Measurements from ENCODE around the gene FURIN.
"Not testable (repeated sequence)": the region's sequence is repeated elsewhere in the genome, so short reads cannot be mapped to it uniquely, and the experiment has no call there.

Gene FURIN

DNA sequence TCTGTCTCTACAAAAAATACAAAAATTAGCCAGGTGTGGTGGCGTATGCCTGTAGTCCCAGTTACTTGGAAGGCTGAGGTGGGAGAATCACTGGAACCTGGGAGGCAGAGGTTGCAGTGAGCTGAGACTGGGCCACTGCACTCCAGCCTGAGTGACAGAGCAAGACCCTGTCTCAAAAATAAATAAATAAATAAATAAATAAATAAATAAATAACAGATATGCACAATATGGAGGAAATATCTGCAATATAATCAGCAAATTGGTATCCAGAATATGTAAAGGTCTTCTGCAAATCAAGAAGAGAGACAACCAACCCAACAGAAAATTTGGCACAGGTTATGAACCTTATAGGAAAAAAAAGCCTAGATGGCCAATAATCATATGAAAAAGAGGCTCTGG, 19.0 kb upstream of the FURIN start:
- H3K27ac ChIP-seq (ENCODE audit: low read length); H3K4me1 ChIP-seq (ENCODE audit: control insufficient read depth, low read depth, low read length); H3K36me3 ChIP-seq (ENCODE audit: control insufficient read depth, low read depth, low read length); H3K9ac ChIP-seq (ENCODE audit: low read length); H3K9me3 ChIP-seq (ENCODE audit: control insufficient read depth, low read depth, low read length); H3K27me3 ChIP-seq (ENCODE audit: control insufficient read depth, insufficient read depth, low read length); H3K4me3 ChIP-seq (ENCODE audit: low read length): not testable (repeated sequence)

GRCh38 chr15:90851114-90851513, 17.3 kb upstream of the FURIN start:
- H3K27me3 ChIP-seq (ENCODE audit: control insufficient read depth, insufficient read depth, low read length), result no peaks in the 10 kb centered on the region
- H3K4me1 ChIP-seq (ENCODE audit: control insufficient read depth, low read depth, low read length), result no peaks in the 10 kb centered on the region
- no peak overlapping the region for H3K27ac ChIP-seq (ENCODE audit: low read length)
- no peak overlapping the region for H3K9ac ChIP-seq (ENCODE audit: low read length)
- no peak overlapping the region for H3K4me3 ChIP-seq (ENCODE audit: low read length)
- H3K9me3 ChIP-seq (ENCODE audit: control insufficient read depth, low read depth, low read length), result no peaks in the 10 kb centered on the region
- no peaks in the 10 kb centered on the region for H3K36me3 ChIP-seq (ENCODE audit: control insufficient read depth, low read depth, low read length)

DNA sequence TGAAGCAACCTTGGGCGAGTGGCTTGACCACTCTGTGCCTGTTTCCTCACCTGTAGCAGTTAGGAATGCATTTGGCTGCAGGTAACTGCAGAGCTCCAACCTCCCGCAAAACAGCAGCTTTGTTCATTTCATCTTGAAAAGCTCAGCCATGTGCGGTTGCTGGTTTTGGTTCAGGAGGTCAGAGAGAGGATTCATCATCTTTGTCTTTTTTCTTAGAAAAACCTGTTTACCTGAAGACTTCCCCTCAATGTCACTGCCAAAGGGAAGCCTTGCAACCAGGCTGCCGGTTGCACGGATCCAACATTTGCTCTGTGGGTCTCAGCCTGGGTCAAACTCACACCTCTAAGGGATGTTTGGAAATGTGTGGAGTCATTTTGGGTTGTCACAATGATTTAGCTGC, 16.4 kb upstream of the FURIN start:
- no peaks in the 10 kb centered on the region for H3K9me3 ChIP-seq (ENCODE audit: control insufficient read depth, low read depth, low read length)
- H3K4me3 ChIP-seq (ENCODE audit: low read length), result no peak overlapping the region

DNA sequence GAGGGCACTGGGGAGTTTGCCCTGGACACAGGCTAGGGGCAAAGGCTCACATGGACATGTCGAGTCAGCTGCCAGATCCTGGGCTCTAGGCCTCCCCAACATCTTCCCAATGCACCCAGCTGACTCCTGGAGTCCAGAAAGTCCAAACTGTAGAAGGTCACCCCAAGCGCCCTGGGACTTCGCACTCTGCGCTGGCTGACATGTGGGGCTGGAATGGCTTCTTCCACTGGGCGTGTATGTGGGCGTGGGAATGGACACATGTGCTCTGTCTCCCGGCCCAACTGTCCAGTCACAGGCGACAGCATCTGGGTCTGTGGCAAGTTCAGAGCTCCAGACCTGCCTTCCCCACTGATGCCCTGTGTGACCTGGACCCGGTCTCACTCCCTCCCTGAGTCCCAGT, 13.2 kb upstream of the FURIN start:
- Histone ChIP-seq H3K27ac (ENCODE audit: low read length) (no peak overlapping the region), H3K27me3 (ENCODE audit: control insufficient read depth, insufficient read depth, low read length) (no peaks in the 10 kb centered on the region), H3K36me3 (ENCODE audit: control insufficient read depth, low read depth, low read length) (no peaks in the 10 kb centered on the region), H3K4me3 (ENCODE audit: low read length) (no peak overlapping the region), H3K9ac (ENCODE audit: low read length) (no peak overlapping the region), H3K4me1 (ENCODE audit: control insufficient read depth, low read depth, low read length) (peaks cover 7% of the 10 kb centered on the region), H3K9me3 (ENCODE audit: control insufficient read depth, low read depth, low read length) (no peaks in the 10 kb centered on the region)

More for the DNA sequence above, 16.4 kb upstream of the FURIN start:
- H3K4me1 ChIP-seq (ENCODE audit: control insufficient read depth, low read depth, low read length), result no peaks in the 10 kb centered on the region
- no peak overlapping the region for H3K27ac ChIP-seq (ENCODE audit: low read length)
- no peaks in the 10 kb centered on the region for H3K36me3 ChIP-seq (ENCODE audit: control insufficient read depth, low read depth, low read length)
- no peaks in the 10 kb centered on the region for H3K27me3 ChIP-seq (ENCODE audit: control insufficient read depth, insufficient read depth, low read length)
- H3K9ac ChIP-seq (ENCODE audit: low read length), result no peak overlapping the region

DNA sequence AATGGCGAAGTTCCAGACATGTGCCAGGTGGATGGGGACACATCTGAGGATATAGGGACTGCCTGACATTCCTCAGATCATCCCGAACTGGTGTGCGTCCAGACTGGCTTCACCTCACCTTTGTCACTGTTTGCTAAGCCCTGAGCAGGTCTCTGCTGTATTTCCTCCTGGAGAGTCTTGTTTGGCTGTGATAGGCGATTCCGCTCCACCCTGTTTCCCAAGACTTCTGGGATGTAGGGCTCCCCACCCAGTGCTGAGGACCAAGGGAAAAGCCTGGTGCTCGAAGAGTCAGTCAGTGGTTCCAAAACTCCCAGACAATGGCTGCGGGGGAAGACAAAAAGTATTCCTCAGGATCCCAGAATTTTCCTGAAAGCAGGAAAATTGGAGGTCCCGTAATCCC, 11.1 kb upstream of the FURIN start:
- Histone ChIP-seq H3K27me3 (ENCODE audit: control insufficient read depth, insufficient read depth, low read length) (no peaks in the 10 kb centered on the region), H3K4me1 (ENCODE audit: control insufficient read depth, low read depth, low read length) (peaks cover 7% of the 10 kb centered on the region), H3K36me3 (ENCODE audit: control insufficient read depth, low read depth, low read length) (no peaks in the 10 kb centered on the region), H3K4me3 (ENCODE audit: low read length) (no peak overlapping the region), H3K27ac (ENCODE audit: low read length) (no peak overlapping the region), H3K9ac (ENCODE audit: low read length) (no peak overlapping the region), H3K9me3 (ENCODE audit: control insufficient read depth, low read depth, low read length) (no peaks in the 10 kb centered on the region)

DNA sequence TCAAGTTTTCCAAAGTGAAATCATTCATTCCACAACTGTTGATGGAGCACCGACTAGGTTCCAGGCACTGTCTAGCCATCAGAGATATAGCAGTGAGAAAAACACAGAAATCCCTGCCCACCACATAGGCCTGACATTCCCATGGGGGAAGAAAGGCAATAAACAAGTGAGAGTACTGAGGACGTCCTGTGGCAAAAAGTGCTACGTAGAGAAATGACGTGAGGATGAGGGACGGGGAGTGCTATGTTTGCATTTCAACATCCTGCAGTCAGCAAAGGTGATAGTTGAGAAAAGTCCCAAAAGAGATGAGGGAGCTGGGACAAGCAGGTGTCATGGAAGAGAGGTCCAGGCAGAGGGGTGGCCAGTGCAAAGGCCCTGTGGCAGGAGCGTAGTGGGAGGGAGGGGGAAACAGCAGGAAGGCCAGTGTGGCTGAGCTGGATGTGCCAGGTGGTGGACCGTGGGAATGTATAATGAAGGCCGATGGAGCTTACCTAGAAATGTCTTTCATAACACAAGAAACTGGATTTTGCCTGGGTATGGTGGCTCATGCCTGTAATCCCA, 10.4 kb upstream of the FURIN start:
- no peaks in the 10 kb centered on the region for H3K36me3 ChIP-seq (ENCODE audit: control insufficient read depth, low read depth, low read length)
- no peaks in the 10 kb centered on the region for H3K9me3 ChIP-seq (ENCODE audit: control insufficient read depth, low read depth, low read length)
- no peaks in the 10 kb centered on the region for H3K27me3 ChIP-seq (ENCODE audit: control insufficient read depth, insufficient read depth, low read length)
- H3K4me3 ChIP-seq (ENCODE audit: low read length), result no peak overlapping the region
- H3K4me1 ChIP-seq (ENCODE audit: control insufficient read depth, low read depth, low read length), result peaks cover 7% of the 10 kb centered on the region
- no peak overlapping the region for H3K27ac ChIP-seq (ENCODE audit: low read length)
- no peak overlapping the region for H3K9ac ChIP-seq (ENCODE audit: low read length)

GRCh38 chr15:90859234-90860131, 8.9 kb upstream of the FURIN start:
- Histone ChIP-seq H3K27me3 (ENCODE audit: control insufficient read depth, insufficient read depth, low read length) (no peaks in the 10 kb centered on the region), H3K4me3 (ENCODE audit: low read length) (no peak overlapping the region), H3K4me1 (ENCODE audit: control insufficient read depth, low read depth, low read length) (peaks cover 7% of the 10 kb centered on the region), H3K27ac (ENCODE audit: low read length) (no peak overlapping the region), H3K9ac (ENCODE audit: low read length) (no peak overlapping the region), H3K9me3 (ENCODE audit: control insufficient read depth, low read depth, low read length) (no peaks in the 10 kb centered on the region), H3K36me3 (ENCODE audit: control insufficient read depth, low read depth, low read length) (no peaks in the 10 kb centered on the region)

- Histone ChIP-seq H3K27me3 (ENCODE audit: control insufficient read depth, insufficient read depth, low read length) (no peaks in the 10 kb centered on the region), H3K36me3 (ENCODE audit: control insufficient read depth, low read depth, low read length) (no peaks in the 10 kb centered on the region), H3K4me1 (ENCODE audit: control insufficient read depth, low read depth, low read length) (peaks cover 7% of the 10 kb centered on the region), H3K9me3 (ENCODE audit: control insufficient read depth, low read depth, low read length) (no peaks in the 10 kb centered on the region), H3K4me3 (ENCODE audit: low read length) (no peak overlapping the region), H3K27ac (ENCODE audit: low read length) (no peak overlapping the region), H3K9ac (ENCODE audit: low read length) (no peak overlapping the region)
Measured at GRCh38 chr15:90860450-90860849, 7.9 kb upstream of the FURIN start.

DNA sequence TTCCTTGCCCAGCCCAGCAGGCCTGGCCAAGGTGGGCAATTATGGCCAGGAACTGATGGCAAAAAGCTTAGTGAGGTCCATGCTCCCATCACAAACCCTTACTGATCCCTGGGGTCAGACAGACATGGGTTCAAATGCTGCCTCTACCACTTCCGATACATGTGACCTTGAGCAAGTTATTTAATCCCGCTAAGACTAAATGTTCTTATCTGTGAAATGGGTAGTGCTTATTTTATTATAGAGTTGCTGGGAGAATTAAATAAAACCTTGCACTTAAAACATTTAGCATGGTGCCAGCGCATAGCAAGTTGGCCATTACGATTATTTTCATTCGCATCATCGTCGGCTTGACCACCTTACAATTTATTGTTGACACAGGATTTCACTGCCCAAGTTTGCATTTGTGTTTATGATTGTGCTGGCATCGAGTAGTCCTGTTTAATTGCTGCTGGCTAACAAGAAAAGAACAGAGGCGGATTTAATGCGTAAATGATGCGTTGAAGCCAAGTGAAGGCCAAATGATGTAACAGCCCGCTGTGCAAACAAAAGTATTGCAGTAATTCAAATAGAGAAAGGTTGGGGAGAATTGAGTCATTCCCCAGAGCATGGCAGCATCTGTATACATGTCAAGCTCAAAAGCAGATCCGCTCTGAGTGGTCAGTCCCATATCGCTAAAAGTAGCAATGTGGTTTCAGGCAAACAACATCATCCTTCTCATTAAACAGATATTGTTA, 7.3 kb upstream of the FURIN start:
- Histone ChIP-seq H3K27me3 (ENCODE audit: control insufficient read depth, insufficient read depth, low read length) (no peaks in the 10 kb centered on the region), H3K9me3 (ENCODE audit: control insufficient read depth, low read depth, low read length) (no peaks in the 10 kb centered on the region), H3K36me3 (ENCODE audit: control insufficient read depth, low read depth, low read length) (no peaks in the 10 kb centered on the region), H3K27ac (ENCODE audit: low read length) (no peak overlapping the region), H3K9ac (ENCODE audit: low read length) (no peak overlapping the region), H3K4me3 (ENCODE audit: low read length) (no peak overlapping the region), H3K4me1 (ENCODE audit: control insufficient read depth, low read depth, low read length) (peaks cover 7% of the 10 kb centered on the region)

- Histone ChIP-seq H3K36me3 (ENCODE audit: control insufficient read depth, low read depth, low read length) (no peaks in the 10 kb centered on the region), H3K9ac (ENCODE audit: low read length) (no peak overlapping the region), H3K27me3 (ENCODE audit: control insufficient read depth, insufficient read depth, low read length) (no peaks in the 10 kb centered on the region), H3K4me3 (ENCODE audit: low read length) (no peak overlapping the region), H3K4me1 (ENCODE audit: control insufficient read depth, low read depth, low read length) (peaks cover 7% of the 10 kb centered on the region), H3K27ac (ENCODE audit: low read length) (no peak overlapping the region), H3K9me3 (ENCODE audit: control insufficient read depth, low read depth, low read length) (no peaks in the 10 kb centered on the region)
Measured at GRCh38 chr15:90862487-90862886, 5.9 kb upstream of the FURIN start.

GRCh38 chr15:90862964-90863778, 5.2 kb upstream of the FURIN start:
- Histone ChIP-seq H3K27ac (ENCODE audit: low read length) (no peak overlapping the region), H3K4me1 (ENCODE audit: control insufficient read depth, low read depth, low read length) (peaks cover 9% of the 10 kb centered on the region), H3K9me3 (ENCODE audit: control insufficient read depth, low read depth, low read length) (no peaks in the 10 kb centered on the region), H3K36me3 (ENCODE audit: control insufficient read depth, low read depth, low read length) (no peaks in the 10 kb centered on the region), H3K9ac (ENCODE audit: low read length) (no peak overlapping the region), H3K4me3 (ENCODE audit: low read length) (no peak overlapping the region), H3K27me3 (ENCODE audit: control insufficient read depth, insufficient read depth, low read length) (no peaks in the 10 kb centered on the region)

All from iPS-18a (cell line).